ENCODE measurements around the gene GAS2L3.
"Not testable (repeated sequence)": the region's sequence is repeated elsewhere in the genome, so short reads cannot be mapped to it uniquely, and the experiment has no call there.

GAS2L3 gene

DNA sequence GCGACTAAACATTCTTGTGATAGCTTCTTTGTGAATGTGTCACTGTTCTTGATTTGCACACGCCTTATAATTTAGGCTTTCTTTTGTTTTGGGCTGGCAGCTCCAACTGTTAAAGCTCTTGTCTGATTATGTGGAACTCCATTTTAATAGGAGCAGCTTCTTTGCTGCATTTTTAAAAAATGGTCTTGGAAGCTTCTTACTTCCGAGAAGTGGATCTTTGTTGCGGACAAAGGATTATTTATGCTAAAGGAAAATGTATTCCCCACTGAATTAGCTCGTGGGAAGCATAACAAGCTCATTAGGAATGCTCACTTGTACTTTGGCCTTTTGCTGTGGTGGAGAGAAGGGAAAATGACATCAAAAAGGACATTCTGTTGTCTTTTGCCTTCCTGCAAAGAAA is 20.0 kb downstream of the GAS2L3 start:
- TF ChIP-seq, protein P1, sequence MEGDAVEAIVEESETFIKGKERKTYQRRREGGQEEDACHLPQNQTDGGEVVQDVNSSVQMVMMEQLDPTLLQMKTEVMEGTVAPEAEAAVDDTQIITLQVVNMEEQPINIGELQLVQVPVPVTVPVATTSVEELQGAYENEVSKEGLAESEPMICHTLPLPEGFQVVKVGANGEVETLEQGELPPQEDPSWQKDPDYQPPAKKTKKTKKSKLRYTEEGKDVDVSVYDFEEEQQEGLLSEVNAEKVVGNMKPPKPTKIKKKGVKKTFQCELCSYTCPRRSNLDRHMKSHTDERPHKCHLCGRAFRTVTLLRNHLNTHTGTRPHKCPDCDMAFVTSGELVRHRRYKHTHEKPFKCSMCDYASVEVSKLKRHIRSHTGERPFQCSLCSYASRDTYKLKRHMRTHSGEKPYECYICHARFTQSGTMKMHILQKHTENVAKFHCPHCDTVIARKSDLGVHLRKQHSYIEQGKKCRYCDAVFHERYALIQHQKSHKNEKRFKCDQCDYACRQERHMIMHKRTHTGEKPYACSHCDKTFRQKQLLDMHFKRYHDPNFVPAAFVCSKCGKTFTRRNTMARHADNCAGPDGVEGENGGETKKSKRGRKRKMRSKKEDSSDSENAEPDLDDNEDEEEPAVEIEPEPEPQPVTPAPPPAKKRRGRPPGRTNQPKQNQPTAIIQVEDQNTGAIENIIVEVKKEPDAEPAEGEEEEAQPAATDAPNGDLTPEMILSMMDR (IDR thresholded peaks at IDR 0.05; ENCODE audit: borderline replicate concordance, insufficient read depth, low read depth, low read length): no peak
- no peak overlapping the region for H3K4me3 ChIP-seq (ENCODE audit: low read depth, low read length)

DNA sequence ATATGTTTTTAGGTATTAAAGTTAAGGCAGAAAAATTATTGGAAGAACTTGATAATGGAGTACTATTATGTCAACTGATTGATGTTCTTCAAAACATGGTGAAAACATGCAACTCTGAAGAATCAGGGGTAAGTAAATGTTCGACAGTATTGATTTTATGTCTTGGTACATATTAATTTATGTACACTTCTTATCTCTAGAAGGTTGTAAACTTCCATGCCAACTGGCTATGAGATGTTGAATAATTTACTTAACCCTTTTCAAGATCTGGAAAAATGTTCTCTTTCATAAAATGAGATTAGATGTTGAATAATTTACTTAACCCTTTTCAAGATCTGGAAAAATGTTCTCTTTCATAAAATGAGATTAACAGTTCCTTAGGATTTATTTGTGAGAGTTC is 28.1 kb downstream of the GAS2L3 start:
- TF ChIP-seq, protein P1 (IDR thresholded peaks at IDR 0.05; ENCODE audit: borderline replicate concordance, insufficient read depth, low read depth, low read length): no peak
- H3K4me3 ChIP-seq (ENCODE audit: low read depth, low read length): no peak overlapping the region

DNA sequence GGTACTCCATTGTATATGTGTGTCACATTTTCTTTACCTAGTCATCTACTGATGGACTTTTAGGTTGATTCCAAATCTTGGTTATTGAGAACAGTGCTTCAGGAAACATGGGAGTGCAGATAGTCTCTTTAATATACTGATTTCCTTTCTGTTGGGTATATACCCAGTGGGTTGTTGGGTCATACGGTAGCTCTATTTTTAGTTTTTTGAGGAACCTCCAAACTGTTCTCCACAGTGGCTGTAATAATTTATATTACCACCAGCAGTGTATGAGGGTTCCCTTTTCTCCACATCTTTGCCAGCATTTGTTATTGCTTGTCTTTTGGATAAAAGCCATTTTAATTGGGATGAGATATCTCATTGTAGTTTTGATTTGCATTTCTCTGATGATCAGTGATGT is 29.5 kb downstream of the GAS2L3 start:
- not testable (repeated sequence) for H3K4me3 ChIP-seq (ENCODE audit: low read depth, low read length)

- H3K4me3 ChIP-seq (ENCODE audit: low read depth, low read length): no peak overlapping the region
- TF ChIP-seq, protein P1 (IDR thresholded peaks at IDR 0.05; ENCODE audit: borderline replicate concordance, insufficient read depth, low read depth, low read length): no peak
Observed at GRCh38 chr12:100608776-100609175, 35.3 kb downstream of the GAS2L3 start.

DNA sequence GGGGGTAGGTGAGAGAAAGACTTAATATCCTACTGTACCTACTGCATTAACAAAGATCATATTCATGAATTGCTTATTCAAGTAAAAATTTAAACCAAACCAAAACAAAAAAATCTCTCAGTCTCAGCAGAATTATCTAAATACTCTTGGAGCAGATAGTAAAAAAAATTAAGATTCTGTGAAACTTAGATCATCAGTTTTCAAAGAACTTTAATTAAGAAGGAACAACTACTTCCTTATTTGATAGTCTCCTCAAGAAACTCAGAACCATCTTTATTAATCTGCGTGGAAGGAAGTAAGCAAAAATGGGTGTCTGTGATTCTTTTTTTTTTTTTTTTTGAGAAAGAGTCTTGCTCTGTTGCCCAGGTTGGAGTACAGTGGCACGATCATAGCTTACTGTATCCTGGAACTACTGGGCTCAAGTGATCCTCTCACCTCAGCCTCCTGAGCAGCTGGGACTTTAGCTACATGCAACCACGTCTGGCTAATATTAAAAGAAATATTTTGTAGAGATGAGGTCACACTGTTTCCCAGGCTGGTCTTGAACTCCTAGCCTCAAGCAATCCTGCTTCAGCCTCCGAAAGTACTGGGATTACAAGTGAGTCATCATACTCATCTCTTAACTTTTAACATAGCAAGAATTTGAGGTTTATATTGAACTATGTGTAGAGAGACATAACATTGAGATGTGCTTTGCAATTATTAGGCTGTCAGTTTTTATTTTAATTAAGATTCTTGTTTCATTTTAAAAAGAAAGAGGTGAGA is 37.4 kb downstream of the GAS2L3 start:
- no peak overlapping the region for H3K4me3 ChIP-seq (ENCODE audit: low read depth, low read length)
- TF ChIP-seq, protein P1 (IDR thresholded peaks at IDR 0.05; ENCODE audit: borderline replicate concordance, insufficient read depth, low read depth, low read length): no peak

DNA sequence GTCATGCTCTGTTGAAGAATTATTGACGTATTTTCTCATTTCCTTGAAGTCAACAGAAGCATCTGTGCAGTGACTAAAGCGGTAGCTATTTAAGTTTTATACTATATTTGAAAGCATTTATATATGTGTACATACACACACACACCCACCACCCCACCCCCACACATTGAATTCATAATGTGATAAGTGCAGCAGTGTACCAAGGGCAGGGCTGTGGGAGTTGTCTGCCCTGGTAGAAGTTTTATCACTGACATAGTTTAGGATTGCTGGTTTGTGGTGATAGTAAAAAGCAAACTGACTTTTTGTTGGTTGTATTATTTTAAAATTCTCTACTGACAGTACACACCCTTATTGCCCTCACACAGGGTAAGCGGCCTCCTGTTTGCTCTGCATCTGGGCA is 39.1 kb downstream of the GAS2L3 start:
- no peak overlapping the region for H3K4me3 ChIP-seq (ENCODE audit: low read depth, low read length)

DNA sequence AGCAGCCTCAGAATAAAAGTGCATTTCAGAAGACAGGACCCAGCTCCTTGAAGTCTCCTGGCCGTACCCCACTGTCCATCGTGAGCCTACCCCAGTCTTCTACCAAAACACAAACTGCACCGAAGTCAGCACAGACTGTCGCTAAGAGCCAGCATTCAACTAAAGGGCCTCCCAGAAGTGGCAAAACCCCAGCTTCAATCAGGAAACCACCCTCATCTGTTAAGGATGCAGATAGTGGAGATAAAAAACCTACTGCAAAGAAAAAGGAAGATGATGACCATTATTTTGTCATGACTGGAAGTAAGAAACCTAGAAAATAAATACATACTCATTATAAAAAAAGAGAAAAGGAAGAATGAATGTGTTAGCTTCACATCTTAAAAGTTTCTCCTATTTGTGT is 51.1 kb downstream of the GAS2L3 start:
- no peak overlapping the region for H3K4me3 ChIP-seq (ENCODE audit: low read depth, low read length)

More for the DNA sequence above, 39.1 kb downstream of the GAS2L3 start:
- TF ChIP-seq, protein P1 (IDR thresholded peaks at IDR 0.05; ENCODE audit: borderline replicate concordance, insufficient read depth, low read depth, low read length): no peak

More for the DNA sequence above, 51.1 kb downstream of the GAS2L3 start:
- TF ChIP-seq, protein P1 (IDR thresholded peaks at IDR 0.05; ENCODE audit: borderline replicate concordance, insufficient read depth, low read depth, low read length): no peak

Data from GM12875 (cell line).